IMR-90 (cell line): ENCODE data around the gene RAB1A. TPM values are rescaled to one million over a fixed set of nuclear protein-coding genes. Genes with fewer than 3 reads are reported as not detected.

Experiments used
- ATAC-seq: fragments of 200-7000 bp; cut with Tn5 transposase; 2 replicates; pipeline ENCODE4 v1.9.1; 2020; ENCODE audit warnings: low read depth, mild to moderate bottlenecking, moderate library complexity
- BruUV-seq: library from RNA; stranded (reverse); fragments of 400-500 nt; replicated peaks from 2 replicates; lab custom pipeline; 2021; lab: Mats Ljungman, UMichigan
- CTCF ChIA-PET: fragments of 300-600 bp; formaldehyde crosslinking; extraction: SDS; loops from one replicate; lab custom pipeline; 2021; ENCODE audit warnings: antibody characterized with exemption; lab: Yijun Ruan, JAX
- POLR2A ChIA-PET: fragments of 300-600 bp; sonication (Branson Sonifier 250); formaldehyde crosslinking; loops from one replicate; lab custom pipeline; 2022; ENCODE audit warnings: antibody characterized with exemption; ENCODE audit not compliant: unreplicated experiment; lab: Charles Lee
- DNase-seq: peaks from one replicate; pipeline ENCODE4 v3.0.0; 2013
- H2AFZ ChIP-seq: replicated peaks from 2 replicates; pipeline ENCODE3; 2013; ENCODE audit warnings: low read length, mild to moderate bottlenecking; ENCODE audit not compliant: poor library complexity
- H2AK5ac ChIP-seq: 2 replicates; pipeline ENCODE4 v1.6.1; 2013; ENCODE audit warnings: low read depth, low read length, inconsistent platforms
- H2AK9ac ChIP-seq: replicated peaks from 2 replicates; pipeline ENCODE3; 2013; ENCODE audit warnings: mild to moderate bottlenecking, low read depth, low read length, moderate library complexity; ENCODE audit not compliant: poor library complexity
- H2BK120ac ChIP-seq: 2 replicates; pipeline ENCODE4 v1.6.1; 2013; ENCODE audit warnings: low read depth, low read length, inconsistent platforms
- H2BK15ac ChIP-seq: 3 replicates; pipeline ENCODE4 v1.6.1; 2013; ENCODE audit warnings: low read depth, low read length, inconsistent platforms
- H2BK20ac ChIP-seq: 2 replicates; pipeline ENCODE4 v1.6.1; 2013; ENCODE audit warnings: low read depth, mild to moderate bottlenecking, inconsistent platforms, low read length, moderate library complexity
- H2BK5ac ChIP-seq: 2 replicates; pipeline ENCODE4 v1.6.1; 2013; ENCODE audit warnings: mild to moderate bottlenecking, low read depth, low read length, inconsistent platforms; ENCODE audit not compliant: poor library complexity, severe bottlenecking
- H3K14ac ChIP-seq: replicated peaks from 2 replicates; pipeline ENCODE4 v1.6.1; 2013; ENCODE audit warnings: low read depth, low read length, inconsistent platforms
- H3K18ac ChIP-seq: 2 replicates; pipeline ENCODE4 v1.6.1; 2013; ENCODE audit warnings: low read depth, low read length, control low read depth
- H3K23ac ChIP-seq: 2 replicates; pipeline ENCODE4 v1.6.1; 2013; ENCODE audit warnings: low read depth, low read length, inconsistent platforms
- H3K27ac ChIP-seq: 2 replicates; pipeline ENCODE4 v1.5.1; 2013; ENCODE audit warnings: mild to moderate bottlenecking, control low read depth, low read length; ENCODE audit not compliant: insufficient read depth
- H3K27me3 ChIP-seq: 2 replicates; pipeline ENCODE4 v1.6.1; 2013; ENCODE audit warnings: low read length; ENCODE audit not compliant: control insufficient read depth, insufficient read depth
- H3K36me3 ChIP-seq: 2 replicates; pipeline ENCODE4 v1.6.1; 2013; ENCODE audit warnings: low read length, mixed read lengths; ENCODE audit not compliant: control insufficient read depth, insufficient read depth
- H3K4ac ChIP-seq: 2 replicates; pipeline ENCODE4 v1.6.1; 2013; ENCODE audit warnings: low read depth, low read length, inconsistent platforms
- H3K4me1 ChIP-seq: 2 replicates; pipeline ENCODE4 v1.6.1; 2013; ENCODE audit warnings: low read length, mixed read lengths; ENCODE audit not compliant: control insufficient read depth, insufficient read depth
- H3K4me2 ChIP-seq: 2 replicates; pipeline ENCODE4 v1.6.1; 2013; ENCODE audit warnings: low read depth, mild to moderate bottlenecking, control low read depth, low read length, moderate library complexity
- H3K4me3 ChIP-seq: 2 replicates; pipeline ENCODE4 v1.5.1; 2013; ENCODE audit warnings: low read depth, mild to moderate bottlenecking, control low read depth, low read length, moderate library complexity; ENCODE audit not compliant: insufficient read depth
- H3K56ac ChIP-seq: 2 replicates; pipeline ENCODE4 v1.6.1; 2013; ENCODE audit warnings: low read length, inconsistent platforms; ENCODE audit not compliant: insufficient read depth; ENCODE audit errors: extremely low read depth
- H3K79me1 ChIP-seq, 2 experiments: 2 replicates each; pipeline ENCODE4 v1.6.1; 2013; ENCODE audit warnings: low read length in 2 of 2, inconsistent platforms in 1 of 2, low read depth in 1 of 2
- H3K9ac ChIP-seq: 2 replicates; pipeline ENCODE4 v1.6.1; 2013; ENCODE audit warnings: low read depth, low read length, control low read depth
- H3K9me1 ChIP-seq: 2 replicates; pipeline ENCODE4 v1.6.1; 2013; ENCODE audit warnings: low read length, inconsistent platforms; ENCODE audit not compliant: insufficient read depth
- H3K9me3 ChIP-seq: 2 replicates; pipeline ENCODE4 v1.6.1; 2013; ENCODE audit warnings: low read length; ENCODE audit not compliant: control insufficient read depth, insufficient read depth
- H4K20me1 ChIP-seq: 2 replicates; pipeline ENCODE4 v1.6.1; 2013; ENCODE audit warnings: low read length, inconsistent platforms; ENCODE audit not compliant: insufficient read depth
- H4K5ac ChIP-seq: 2 replicates; pipeline ENCODE4 v1.6.1; 2013; ENCODE audit warnings: mild to moderate bottlenecking, low read depth, low read length, control low read depth
- H4K8ac ChIP-seq, 2 experiments: 2 replicates each; pipeline ENCODE4 v1.6.1; 2013; ENCODE audit warnings: low read depth in 2 of 2, low read length in 2 of 2, control low read depth in 1 of 2, inconsistent platforms in 1 of 2
- H4K91ac ChIP-seq: 2 replicates; pipeline ENCODE4 v1.6.1; 2013; ENCODE audit warnings: low read depth, low read length, inconsistent platforms; ENCODE audit not compliant: insufficient read depth
- BHLHE40 ChIP-seq: fragments of 150-350 bp; IDR thresholded peaks from 2 replicates; pipeline ENCODE4 v1.6.1; 2016; ENCODE audit warnings: mild to moderate bottlenecking, low read depth, low read length
- CEBPB ChIP-seq: IDR thresholded peaks from 2 replicates; pipeline ENCODE4 v1.6.1; 2012; ENCODE audit warnings: low read depth, low read length, improper control_type of control experiment
- CHD1 ChIP-seq: IDR thresholded peaks from 2 replicates; pipeline ENCODE4 v1.6.1; 2012; ENCODE audit warnings: low read depth, low read length, improper control_type of control experiment
- CTCF ChIP-seq: conservative IDR thresholded peaks from 2 replicates; pipeline ENCODE4 v1.5.1; 2012; ENCODE audit warnings: mild to moderate bottlenecking, low read depth, low read length, improper control_type of control experiment
- FOS ChIP-seq: fragments of 150-350 bp; IDR thresholded peaks from 2 replicates; pipeline ENCODE4 v1.6.1; 2016; ENCODE audit warnings: low read depth, low read length
- MAFK ChIP-seq: IDR thresholded peaks from 2 replicates; pipeline ENCODE4 v1.6.1; 2012; ENCODE audit warnings: low read depth, low read length, improper control_type of control experiment
- MXI1 ChIP-seq: IDR thresholded peaks from 2 replicates; pipeline ENCODE4 v1.6.1; 2012; ENCODE audit warnings: low read depth, mild to moderate bottlenecking, low read length, moderate library complexity, borderline replicate concordance
- NFE2L2 ChIP-seq: fragments of 150-350 bp; IDR thresholded peaks from 2 replicates; pipeline ENCODE4 v1.6.1; 2016; ENCODE audit warnings: low read depth, mild to moderate bottlenecking, low read length
- POLR2A ChIP-seq: IDR thresholded peaks from 2 replicates; pipeline ENCODE4 v1.6.1; 2012; ENCODE audit warnings: mild to moderate bottlenecking, low read depth, low read length
- RAD21 ChIP-seq: IDR thresholded peaks from 2 replicates; pipeline ENCODE4 v1.6.1; 2012; ENCODE audit warnings: low read length, improper control_type of control experiment
- RCOR1 ChIP-seq: IDR thresholded peaks from 2 replicates; pipeline ENCODE4 v1.6.1; 2012; ENCODE audit warnings: mild to moderate bottlenecking, low read length, improper control_type of control experiment; ENCODE audit not compliant: insufficient replicate concordance
- RFX5 ChIP-seq: IDR thresholded peaks from 2 replicates; pipeline ENCODE4 v1.8.0; 2012; ENCODE audit warnings: low read depth, mild to moderate bottlenecking, low read length, moderate library complexity
- SMC3 ChIP-seq: fragments of 150-350 bp; IDR thresholded peaks from 2 replicates; pipeline ENCODE4 v1.6.1; 2016; ENCODE audit warnings: low read depth, mild to moderate bottlenecking, antibody characterized with exemption, low read length, moderate library complexity
- USF2 ChIP-seq: fragments of 150-350 bp; IDR thresholded peaks from 2 replicates; pipeline ENCODE4 v1.6.1; 2017; ENCODE audit warnings: mild to moderate bottlenecking, antibody characterized with exemption, low read length, low read depth
- WGBS, 2 experiments: methylation state at CpG; one replicate each; pipeline versions ENCODE4 v1.1.5 to v1.1.7; 2013; ENCODE audit warnings: missing lambda C conversion rate in 2 of 2; ENCODE audit not compliant: insufficient read length in 1 of 2; ENCODE audit errors: extremely low coverage in 2 of 2; 5-methylcytosine and 5-hydroxymethylcytosine counted together
- dilution Hi-C: fragments of 300-500 bp; cut with HindIII; formaldehyde crosslinking; loops from one replicate; pipeline ENCODE4 v1.14.3; 2018; ENCODE audit warnings: low sequenced_read_pairs; ENCODE audit not compliant: unreplicated experiment
- in situ Hi-C: fragments of 300-500 bp; cut with MboI; formaldehyde crosslinking; loops from 3 replicates; pipeline ENCODE4 v1.14.3; 2019; ENCODE audit warnings: low sequenced_read_pairs, inconsistent platforms, mixed read lengths
- intact Hi-C: fragments of 100-400 bp; cut with micrococcal nuclease; formaldehyde crosslinking; loops from 2 replicates; pipeline ENCODE4 v1.10.0; 2022
- polyA plus RNA-seq, 3 experiments: library from polyadenylated mRNA; depleted of rRNA; stranded (reverse); fragments of >200 nt; gene quantifications; 2 replicates each; pipeline ENCODE4 v1.2.3, GENCODE V29; 2012; ENCODE audit warnings: low replicate concordance in 1 of 3
- total RNA-seq: library from RNA; depleted of rRNA; stranded (reverse); fragments of >200 nt; gene quantifications from 2 replicates; pipeline ENCODE4 v1.2.3, GENCODE V29; 2012
- TF ChIP-seq, protein P1 (sequence below): fragments of 150-350 bp; IDR thresholded peaks from 2 replicates; pipeline ENCODE4 v1.6.1; 2016; ENCODE audit warnings: low read depth, mild to moderate bottlenecking, low read length, moderate library complexity, borderline replicate concordance

The RAB1A gene
- total and polyA plus RNA-seq, 2 of the 4 experiments (the other 2 are of a cell fraction): 114 to 169 TPM

GRCh38 chr2:65101071-65101470 is 28.8 kb downstream of the RAB1A start:
- no peak for TF ChIP-seq MAFK
- no peak for TF ChIP-seq POLR2A
- no peak for TF ChIP-seq MXI1
- no peak for TF ChIP-seq NFE2L2
- no peak for TF ChIP-seq FOS
- TF ChIP-seq CTCF: no peak
- TF ChIP-seq, protein P1, sequence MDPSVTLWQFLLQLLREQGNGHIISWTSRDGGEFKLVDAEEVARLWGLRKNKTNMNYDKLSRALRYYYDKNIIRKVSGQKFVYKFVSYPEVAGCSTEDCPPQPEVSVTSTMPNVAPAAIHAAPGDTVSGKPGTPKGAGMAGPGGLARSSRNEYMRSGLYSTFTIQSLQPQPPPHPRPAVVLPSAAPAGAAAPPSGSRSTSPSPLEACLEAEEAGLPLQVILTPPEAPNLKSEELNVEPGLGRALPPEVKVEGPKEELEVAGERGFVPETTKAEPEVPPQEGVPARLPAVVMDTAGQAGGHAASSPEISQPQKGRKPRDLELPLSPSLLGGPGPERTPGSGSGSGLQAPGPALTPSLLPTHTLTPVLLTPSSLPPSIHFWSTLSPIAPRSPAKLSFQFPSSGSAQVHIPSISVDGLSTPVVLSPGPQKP: no peak
- TF ChIP-seq RFX5: no peak
- no peak for TF ChIP-seq SMC3
- no peak for TF ChIP-seq USF2
- no peak for TF ChIP-seq RCOR1
- TF ChIP-seq BHLHE40: no peak
- no peak for TF ChIP-seq CEBPB
- no peak for TF ChIP-seq CHD1
- no peak for TF ChIP-seq RAD21
- H2AFZ ChIP-seq: no peak overlapping the region
- no peak overlapping the region for H3K27ac ChIP-seq
- no peak overlapping the region for H3K18ac ChIP-seq
- no peaks in the 10 kb centered on the region for H3K27me3 ChIP-seq
- H3K56ac ChIP-seq: no peak overlapping the region
- dilution Hi-C loops: no loop called here
- no peak overlapping the region for H3K4me2 ChIP-seq
- no peak overlapping the region for H2BK15ac ChIP-seq
- peaks cover 5% of the 10 kb centered on the region; the same call in 1 of the 2 replicates for H3K9me1 ChIP-seq
- H4K5ac ChIP-seq: no peak overlapping the region
- ATAC-seq: no peak
- no peaks in the 10 kb centered on the region for H3K9me3 ChIP-seq
- no peak overlapping the region for H3K4ac ChIP-seq
- H3K4me3 ChIP-seq: no peak overlapping the region
- intact Hi-C loops: no loop called here
- no peak overlapping the region for H4K91ac ChIP-seq
- H3K36me3 ChIP-seq: peaks cover 32% of the 10 kb centered on the region
- DNase-seq: no peak
- H2BK120ac ChIP-seq: no peak overlapping the region
- POLR2A ChIA-PET: no interaction called here
- H2BK20ac ChIP-seq: no peak overlapping the region
- CTCF ChIA-PET: no interaction called here
- peaks cover 19 to 60% of the 10 kb centered on the region in 2 experiments for H3K79me1 ChIP-seq
- H2AK5ac ChIP-seq: no peak overlapping the region
- peaks cover 83% of the 10 kb centered on the region for H4K20me1 ChIP-seq
- H2BK5ac ChIP-seq: no peak overlapping the region
- in situ Hi-C loops: no loop called here
- H3K14ac ChIP-seq: no peak overlapping the region
- WGBS, 2 experiments: no CpG with 5 or more reads among the region's 3 CpGs
- BruUV-seq: no TSS peak
- no peak overlapping the region for H3K23ac ChIP-seq
- H3K9ac ChIP-seq: no peak overlapping the region
- no peaks in the 10 kb centered on the region; the same call in 1 of the 2 replicates for H3K4me1 ChIP-seq
- H4K8ac ChIP-seq: no peak overlapping the region
- no peak overlapping the region for H2AK9ac ChIP-seq
